ENCODE measurements around the gene BLCAP.
"Not testable (repeated sequence)": the region's sequence is repeated elsewhere in the genome, so short reads cannot be mapped to it uniquely, and the experiment has no call there.

The BLCAP gene

GRCh38 chr20:37513779-37514359 lies 13.8 kb downstream of the BLCAP start:
- ATAC-seq, result no peak

DNA sequence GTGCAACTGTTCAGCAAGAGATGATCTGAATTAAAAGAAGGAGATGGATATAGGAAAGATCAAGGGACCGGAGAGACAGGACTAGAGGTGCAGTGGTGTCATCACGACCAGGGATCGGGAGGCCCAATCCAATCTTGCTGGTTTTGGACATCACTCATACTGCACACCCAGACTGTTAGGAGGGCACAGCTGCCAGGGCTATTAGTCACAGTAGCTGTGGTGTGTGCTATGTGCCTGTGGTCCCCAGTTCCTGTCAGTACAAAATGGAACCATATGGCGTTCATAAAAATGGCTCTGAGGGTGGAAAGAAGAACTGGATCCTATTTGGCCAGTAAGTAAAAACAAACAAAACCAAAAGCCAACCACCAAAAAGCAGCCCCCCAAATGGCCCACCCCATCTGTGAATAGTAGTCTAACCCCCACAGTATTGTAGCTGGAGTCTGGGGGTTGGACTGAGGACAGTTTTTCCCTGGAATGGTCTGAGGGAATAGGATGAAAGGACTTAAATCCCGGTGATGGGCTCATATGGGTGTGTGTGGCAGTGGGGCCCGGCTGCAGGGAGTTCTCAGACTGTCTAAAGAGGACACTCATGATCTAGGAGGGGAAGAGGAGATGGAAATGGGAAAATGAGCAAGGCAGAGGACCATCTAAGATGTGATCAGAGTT lies 15.9 kb downstream of the BLCAP start:
- no peak for ATAC-seq

DNA sequence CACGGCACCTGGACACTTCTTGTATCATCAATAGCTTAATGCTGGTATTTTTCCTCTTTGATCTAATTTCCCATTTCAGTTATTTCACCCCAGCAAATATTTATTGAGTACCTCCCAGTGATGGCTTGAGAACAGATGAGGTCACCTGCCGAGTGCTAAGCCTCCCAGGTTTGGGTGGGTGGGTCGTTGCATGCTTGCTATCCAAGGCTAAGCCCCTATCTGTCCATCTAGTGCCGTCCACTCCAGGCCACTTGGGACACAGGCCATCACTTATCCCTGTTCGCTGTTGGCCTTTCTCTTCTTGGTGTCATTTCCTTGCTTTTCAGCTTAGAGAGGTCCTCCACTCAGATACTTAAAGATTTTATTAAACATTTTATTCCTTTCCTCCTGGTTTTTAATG lies 17.4 kb downstream of the BLCAP start:
- ATAC-seq, result no peak

DNA sequence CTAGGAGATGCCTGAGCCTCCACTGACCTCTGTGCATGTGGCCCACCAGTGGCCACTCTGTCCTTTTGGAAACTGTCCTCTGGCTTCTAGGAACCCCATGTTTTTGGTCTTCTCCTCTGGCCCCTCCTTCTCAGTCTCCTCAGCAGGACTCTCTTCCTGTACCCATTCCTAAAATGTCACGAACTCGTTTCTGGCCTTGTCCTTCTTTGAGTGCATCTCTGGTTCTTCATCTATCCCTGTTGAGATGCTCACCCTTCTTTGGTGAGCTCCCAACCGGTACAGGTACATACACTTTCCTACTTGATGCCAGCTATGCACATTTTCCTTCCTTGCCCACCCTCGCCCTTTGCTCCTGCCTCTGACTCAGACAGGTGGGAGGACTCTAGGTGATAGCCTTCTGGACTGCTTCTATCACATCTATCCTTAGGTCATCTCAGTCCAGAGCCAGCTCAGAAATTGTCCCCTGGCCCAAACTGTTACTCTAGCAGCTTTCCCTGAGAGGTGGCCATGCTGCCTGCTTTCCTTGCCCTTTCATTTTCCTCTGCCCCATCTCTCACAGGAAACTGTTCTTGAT lies 21.4 kb downstream of the BLCAP start:
- ATAC-seq, result no peak

DNA sequence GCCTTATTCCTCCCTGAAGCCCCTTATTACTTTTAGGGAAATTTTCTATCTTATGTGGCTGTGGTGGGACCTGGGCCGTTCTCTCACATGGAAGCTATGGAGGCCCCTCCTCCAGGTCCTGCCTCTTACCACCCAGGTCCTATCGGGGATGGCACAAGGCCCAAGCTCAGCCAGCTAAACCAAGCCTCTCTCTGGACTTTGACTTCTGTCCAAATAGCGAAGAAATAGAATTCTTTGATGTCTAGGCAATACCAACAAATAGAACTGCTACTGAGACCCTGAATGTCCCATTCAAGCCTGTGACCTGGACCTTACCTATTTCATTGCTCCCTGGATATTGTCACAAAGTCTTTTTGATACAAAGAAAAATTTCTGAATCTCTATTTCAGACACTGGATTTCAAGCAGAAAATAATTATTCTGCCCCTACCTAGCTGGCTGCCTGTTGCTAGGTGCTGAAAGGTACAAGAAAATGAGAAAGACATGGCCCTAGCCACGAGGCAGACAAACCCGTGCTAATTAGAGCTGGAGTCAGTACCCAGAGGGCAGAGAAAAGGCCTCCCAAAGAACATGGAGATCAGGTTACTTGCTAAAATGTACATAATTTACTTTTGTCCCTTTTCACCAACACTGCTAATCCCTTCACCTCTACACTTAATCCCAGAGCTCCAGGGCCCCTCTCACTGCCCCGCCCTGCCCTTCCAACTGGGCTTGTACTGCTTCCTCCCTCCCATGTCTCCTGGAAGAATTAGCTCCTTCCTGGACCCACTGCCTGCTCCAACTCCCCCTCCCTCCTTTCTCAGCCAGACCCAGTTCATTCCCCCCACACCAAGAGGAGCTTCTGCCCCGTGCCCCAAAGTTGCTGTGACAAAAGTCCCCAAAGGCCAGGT lies 22.2 kb downstream of the BLCAP start:
- ATAC-seq, result no peak

- ATAC-seq, result no peak
Measured at GRCh38 chr20:37504404-37505096, 23.1 kb downstream of the BLCAP start.

GRCh38 chr20:37503256-37503927 lies 24.3 kb downstream of the BLCAP start:
- no peak for ATAC-seq

GRCh38 chr20:37502654-37503053 lies 25.0 kb downstream of the BLCAP start:
- ATAC-seq, result no peak

DNA sequence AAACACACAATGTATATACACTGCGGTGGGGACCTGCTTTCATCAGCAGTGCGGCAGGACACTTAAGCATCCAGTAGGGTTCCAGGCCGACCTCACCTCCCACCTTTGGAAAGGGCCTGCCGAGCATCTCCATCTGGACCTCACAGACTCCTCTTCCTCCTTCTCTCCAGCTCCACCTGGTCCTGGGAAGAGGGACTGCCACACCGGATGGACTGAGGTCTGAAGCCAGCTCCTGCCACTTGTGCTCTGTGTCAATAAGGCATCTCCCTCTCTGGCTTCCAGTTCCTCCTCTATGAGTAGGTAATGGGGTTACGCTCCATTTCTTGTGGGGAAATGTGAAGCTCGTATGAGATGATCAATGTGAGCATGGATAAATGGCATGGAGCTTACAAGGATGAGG lies 25.7 kb downstream of the BLCAP start:
- no peak for ATAC-seq

GRCh38 chr20:37500311-37500710 lies 27.4 kb downstream of the BLCAP start:
- no peak for ATAC-seq

DNA sequence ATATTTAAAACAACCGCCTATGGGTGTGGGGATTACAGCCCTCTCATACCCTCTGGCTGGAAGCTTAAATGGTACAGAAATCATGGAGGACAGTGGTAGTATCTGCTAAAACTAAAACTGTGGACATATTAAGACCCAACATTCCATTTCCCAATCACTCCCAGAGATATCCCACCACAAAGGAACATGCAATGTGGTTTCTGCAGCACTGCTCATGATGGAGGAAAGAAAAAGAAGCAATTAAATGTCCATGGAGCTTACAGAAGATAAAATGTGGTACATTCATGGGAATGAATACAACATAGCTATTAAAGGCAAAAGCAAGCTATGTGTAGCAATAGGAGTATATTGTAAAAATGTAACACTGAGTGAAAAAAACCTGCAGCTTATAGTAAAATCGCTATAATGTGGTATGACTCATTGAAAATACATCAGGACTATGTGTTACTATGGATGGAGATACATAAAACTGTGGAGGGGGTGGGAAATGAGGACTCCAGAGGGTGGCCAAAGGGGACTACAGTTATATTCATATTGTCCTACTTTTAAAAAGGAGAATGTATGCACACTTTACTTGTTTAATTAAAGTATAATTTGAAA lies 29.5 kb downstream of the BLCAP start:
- ATAC-seq, result no peak

GRCh38 chr20:37494796-37495195 lies 32.9 kb downstream of the BLCAP start:
- no peak for ATAC-seq

- no peak for ATAC-seq
Measured at GRCh38 chr20:37494301-37494700, 33.4 kb downstream of the BLCAP start.

GRCh38 chr20:37492945-37493344 lies 34.7 kb downstream of the BLCAP start:
- ATAC-seq, result no peak

DNA sequence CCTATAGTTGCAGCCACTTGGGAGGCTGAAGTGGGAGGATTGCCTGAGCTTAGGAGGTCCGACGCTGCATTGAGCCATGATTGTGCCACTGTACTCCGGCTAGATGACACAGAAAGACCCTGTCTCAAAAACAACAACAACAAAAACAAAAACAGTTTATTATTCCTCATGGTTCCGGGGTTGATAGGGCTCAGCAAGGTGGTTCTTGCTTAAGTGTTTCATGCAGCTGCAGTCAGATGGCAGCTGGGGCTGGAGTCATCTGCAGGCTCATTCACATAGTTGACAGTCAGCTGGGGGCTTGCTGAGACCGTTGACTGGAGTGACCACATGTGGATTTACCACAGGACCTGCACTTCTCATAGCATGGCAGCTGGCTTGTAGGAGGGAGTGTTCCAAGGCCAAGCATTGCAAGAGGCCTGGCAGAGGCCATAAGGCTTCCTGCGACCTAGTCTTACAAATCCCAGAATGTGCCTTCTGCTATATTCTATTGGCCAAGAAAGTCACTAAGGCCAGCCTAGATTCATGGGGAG lies 35.5 kb downstream of the BLCAP start:
- ATAC-seq, result no peak

DNA sequence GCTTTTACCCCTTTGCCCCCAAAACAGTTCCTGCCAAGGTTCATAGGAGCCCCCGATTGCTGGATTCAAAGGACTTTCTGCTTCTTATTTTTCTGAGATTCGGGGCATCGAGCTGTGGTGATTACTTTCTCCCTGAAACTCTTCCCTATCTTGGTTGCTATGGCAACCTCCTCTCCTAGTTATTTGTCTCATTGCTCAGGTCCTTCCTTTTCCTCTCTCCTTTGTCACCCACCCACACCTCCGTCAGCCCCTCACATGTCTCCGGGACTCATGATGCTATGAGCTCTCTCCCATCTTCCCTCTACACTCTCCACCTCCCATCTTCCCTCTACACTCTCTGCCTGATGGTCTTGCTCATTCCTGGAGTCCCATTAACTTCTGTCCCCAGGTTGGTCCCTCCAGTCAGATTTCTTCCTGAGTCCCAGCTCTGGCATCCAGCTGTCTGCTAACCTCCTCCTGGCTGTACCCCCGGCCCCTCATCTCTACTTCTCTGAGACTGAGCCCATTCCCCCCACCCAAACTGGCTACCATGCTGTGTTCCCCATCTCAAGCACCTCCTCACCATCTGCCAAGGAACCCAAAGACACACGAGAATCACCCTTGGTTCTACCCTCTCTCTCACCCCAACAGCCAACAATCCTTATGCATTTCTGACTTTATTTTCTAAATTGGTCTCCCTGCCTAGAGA lies 36.9 kb downstream of the BLCAP start:
- no peak for ATAC-seq

DNA sequence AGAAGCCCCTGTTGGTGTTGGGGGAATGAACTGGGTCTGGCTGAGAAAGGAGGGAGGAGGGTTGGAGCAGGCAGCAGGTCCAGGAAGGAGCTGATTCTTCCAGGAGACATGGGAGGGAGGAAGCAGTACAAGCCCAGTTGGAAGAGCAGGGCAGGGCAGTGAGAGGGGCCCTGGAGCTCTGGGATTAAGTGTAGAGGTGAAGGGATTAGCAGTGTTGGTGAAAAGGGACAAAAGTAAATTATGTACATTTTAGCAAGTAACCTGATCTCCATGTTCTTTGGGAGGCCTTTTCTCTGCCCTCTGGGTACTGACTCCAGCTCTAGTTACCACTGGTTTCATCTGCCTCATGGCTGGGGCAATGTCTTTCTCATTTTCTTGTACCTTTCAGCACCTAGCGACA lies 41.5 kb downstream of the BLCAP start:
- ATAC-seq, result not testable (repeated sequence)

- ATAC-seq, result no peak
Measured at GRCh38 chr20:37484331-37484730, 43.3 kb downstream of the BLCAP start.

DNA sequence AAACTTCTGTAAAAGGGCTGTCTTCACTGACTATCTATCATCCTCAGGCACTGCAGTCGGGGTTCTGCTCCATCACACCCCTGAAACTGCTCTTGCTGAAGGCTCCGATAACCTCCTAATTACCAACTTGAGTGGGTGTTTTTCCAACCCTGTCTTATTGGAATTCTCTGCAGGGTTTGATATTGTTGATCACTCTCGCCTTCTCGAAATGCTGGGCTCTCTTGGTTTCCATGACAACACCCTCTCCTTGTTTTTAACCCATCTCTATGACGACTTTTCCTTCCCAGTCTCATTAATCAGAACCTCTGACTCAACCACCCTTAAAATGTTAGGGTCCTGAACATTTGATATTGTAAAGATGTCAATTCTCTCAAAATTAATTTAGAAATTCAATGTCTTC lies 46.1 kb downstream of the BLCAP start:
- ATAC-seq, result no peak

DNA sequence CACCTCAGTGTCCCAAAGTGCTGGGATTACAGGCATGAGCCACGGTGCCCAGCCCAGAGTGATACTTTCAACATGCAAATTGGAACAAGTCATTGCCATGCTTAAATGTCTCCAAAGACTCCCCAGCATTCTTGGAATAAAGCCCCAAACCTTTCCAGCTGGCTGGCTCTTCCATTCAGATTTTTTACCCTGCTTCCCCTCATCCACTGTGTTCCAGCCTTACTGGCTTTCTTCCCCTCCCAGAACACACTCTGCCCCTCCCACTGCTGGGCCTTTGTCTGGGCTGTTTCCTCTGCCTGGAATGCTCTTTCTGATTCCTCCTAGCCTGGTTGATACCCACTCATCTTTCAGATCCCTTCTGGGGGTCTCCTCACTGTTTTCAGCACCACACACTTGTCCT lies 46.8 kb downstream of the BLCAP start:
- ATAC-seq, result no peak

Data from activated CD4-positive, CD25-positive, alpha-beta regulatory T cell treated with anti-CD3 and anti-CD28 coated beads, Interleukin-2, amount 50 U/mL, for 24 hours (primary cell).